ENCODE measurements around the gene PTPRN2.

DNA sequence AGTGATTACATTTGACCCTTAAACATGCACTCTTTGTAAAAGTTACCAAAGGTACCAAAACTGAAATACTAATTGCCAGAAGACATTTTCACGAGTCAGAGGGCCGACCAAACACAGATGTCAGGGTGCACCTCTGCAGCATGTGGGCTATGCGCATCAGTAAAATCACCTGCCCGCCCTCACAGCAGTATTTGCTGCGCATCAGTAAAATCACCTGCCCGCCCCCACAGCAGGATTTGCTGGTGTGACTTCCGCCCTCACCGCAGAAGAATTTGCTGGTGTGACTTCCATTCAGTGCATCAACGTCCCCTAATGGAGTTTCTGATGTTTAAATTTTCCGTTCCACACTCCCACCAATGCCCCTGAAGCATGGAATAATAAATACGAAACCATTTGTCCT, 202.9 kb downstream of the PTPRN2 start:
- TF ChIP-seq ZNF780A (CRISPR knock-in tag; IDR thresholded peaks at IDR 0.05) (no peak), ZNF274 (IDR thresholded peaks at IDR 0.05; ENCODE audit: borderline replicate concordance, low read depth, low read length) (no peak), POLR3A (IDR thresholded peaks at IDR 0.05; ENCODE audit: borderline replicate concordance, extremely low read depth, insufficient read depth, insufficient read length) (no peak), NFIC (IDR thresholded peaks at IDR 0.05) (no peak), BRCA1 (IDR thresholded peaks at IDR 0.05) (no peak), BRCA1 (CRISPR knock-in tag; IDR thresholded peaks at IDR 0.05) (no peak), YY1 (IDR thresholded peaks at IDR 0.05; ENCODE audit: borderline replicate concordance in 1 of 3, control insufficient read depth in 1 of 3, extremely low read depth in 1 of 3, insufficient read depth in 3 of 3, insufficient read length in 1 of 3, insufficient replicate concordance in 2 of 3, low read depth in 1 of 3, low read length in 2 of 3) (no peak), TARDBP (IDR thresholded peaks at IDR 0.05) (no peak)
- TF ChIP-seq, protein P1, sequence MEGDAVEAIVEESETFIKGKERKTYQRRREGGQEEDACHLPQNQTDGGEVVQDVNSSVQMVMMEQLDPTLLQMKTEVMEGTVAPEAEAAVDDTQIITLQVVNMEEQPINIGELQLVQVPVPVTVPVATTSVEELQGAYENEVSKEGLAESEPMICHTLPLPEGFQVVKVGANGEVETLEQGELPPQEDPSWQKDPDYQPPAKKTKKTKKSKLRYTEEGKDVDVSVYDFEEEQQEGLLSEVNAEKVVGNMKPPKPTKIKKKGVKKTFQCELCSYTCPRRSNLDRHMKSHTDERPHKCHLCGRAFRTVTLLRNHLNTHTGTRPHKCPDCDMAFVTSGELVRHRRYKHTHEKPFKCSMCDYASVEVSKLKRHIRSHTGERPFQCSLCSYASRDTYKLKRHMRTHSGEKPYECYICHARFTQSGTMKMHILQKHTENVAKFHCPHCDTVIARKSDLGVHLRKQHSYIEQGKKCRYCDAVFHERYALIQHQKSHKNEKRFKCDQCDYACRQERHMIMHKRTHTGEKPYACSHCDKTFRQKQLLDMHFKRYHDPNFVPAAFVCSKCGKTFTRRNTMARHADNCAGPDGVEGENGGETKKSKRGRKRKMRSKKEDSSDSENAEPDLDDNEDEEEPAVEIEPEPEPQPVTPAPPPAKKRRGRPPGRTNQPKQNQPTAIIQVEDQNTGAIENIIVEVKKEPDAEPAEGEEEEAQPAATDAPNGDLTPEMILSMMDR (IDR thresholded peaks at IDR 0.05 in 2 of 3, conservative IDR thresholded peaks at IDR 0.05 in 1 of 3; ENCODE audit: insufficient read depth in 2 of 3, low read depth in 1 of 3, low read length in 3 of 3) = no peak
- TF ChIP-seq, protein P2, sequence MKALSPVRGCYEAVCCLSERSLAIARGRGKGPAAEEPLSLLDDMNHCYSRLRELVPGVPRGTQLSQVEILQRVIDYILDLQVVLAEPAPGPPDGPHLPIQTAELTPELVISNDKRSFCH (CRISPR knock-in tag; IDR thresholded peaks at IDR 0.05) = no peak
- TF ChIP-seq, protein P2 (tag; IDR thresholded peaks at IDR 0.05) = no peak
- TF ChIP-seq, protein P3, sequence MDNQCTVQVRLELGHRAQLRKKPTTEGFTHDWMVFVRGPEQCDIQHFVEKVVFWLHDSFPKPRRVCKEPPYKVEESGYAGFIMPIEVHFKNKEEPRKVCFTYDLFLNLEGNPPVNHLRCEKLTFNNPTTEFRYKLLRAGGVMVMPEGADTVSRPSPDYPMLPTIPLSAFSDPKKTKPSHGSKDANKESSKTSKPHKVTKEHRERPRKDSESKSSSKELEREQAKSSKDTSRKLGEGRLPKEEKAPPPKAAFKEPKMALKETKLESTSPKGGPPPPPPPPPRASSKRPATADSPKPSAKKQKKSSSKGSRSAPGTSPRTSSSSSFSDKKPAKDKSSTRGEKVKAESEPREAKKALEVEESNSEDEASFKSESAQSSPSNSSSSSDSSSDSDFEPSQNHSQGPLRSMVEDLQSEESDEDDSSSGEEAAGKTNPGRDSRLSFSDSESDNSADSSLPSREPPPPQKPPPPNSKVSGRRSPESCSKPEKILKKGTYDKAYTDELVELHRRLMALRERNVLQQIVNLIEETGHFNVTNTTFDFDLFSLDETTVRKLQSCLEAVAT (IDR thresholded peaks at IDR 0.05) = no peak
- TF ChIP-seq, protein P4, sequence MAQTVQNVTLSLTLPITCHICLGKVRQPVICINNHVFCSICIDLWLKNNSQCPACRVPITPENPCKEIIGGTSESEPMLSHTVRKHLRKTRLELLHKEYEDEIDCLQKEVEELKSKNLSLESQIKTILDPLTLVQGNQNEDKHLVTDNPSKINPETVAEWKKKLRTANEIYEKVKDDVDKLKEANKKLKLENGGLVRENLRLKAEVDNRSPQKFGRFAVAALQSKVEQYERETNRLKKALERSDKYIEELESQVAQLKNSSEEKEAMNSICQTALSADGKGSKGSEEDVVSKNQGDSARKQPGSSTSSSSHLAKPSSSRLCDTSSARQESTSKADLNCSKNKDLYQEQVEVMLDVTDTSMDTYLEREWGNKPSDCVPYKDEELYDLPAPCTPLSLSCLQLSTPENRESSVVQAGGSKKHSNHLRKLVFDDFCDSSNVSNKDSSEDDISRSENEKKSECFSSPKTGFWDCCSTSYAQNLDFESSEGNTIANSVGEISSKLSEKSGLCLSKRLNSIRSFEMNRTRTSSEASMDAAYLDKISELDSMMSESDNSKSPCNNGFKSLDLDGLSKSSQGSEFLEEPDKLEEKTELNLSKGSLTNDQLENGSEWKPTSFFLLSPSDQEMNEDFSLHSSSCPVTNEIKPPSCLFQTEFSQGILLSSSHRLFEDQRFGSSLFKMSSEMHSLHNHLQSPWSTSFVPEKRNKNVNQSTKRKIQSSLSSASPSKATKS (CRISPR knock-in tag; IDR thresholded peaks at IDR 0.05) = no peak
- TF ChIP-seq, protein P5, sequence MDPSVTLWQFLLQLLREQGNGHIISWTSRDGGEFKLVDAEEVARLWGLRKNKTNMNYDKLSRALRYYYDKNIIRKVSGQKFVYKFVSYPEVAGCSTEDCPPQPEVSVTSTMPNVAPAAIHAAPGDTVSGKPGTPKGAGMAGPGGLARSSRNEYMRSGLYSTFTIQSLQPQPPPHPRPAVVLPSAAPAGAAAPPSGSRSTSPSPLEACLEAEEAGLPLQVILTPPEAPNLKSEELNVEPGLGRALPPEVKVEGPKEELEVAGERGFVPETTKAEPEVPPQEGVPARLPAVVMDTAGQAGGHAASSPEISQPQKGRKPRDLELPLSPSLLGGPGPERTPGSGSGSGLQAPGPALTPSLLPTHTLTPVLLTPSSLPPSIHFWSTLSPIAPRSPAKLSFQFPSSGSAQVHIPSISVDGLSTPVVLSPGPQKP (CRISPR knock-in tag; IDR thresholded peaks at IDR 0.05) = no peak
- TF ChIP-seq, protein P6, sequence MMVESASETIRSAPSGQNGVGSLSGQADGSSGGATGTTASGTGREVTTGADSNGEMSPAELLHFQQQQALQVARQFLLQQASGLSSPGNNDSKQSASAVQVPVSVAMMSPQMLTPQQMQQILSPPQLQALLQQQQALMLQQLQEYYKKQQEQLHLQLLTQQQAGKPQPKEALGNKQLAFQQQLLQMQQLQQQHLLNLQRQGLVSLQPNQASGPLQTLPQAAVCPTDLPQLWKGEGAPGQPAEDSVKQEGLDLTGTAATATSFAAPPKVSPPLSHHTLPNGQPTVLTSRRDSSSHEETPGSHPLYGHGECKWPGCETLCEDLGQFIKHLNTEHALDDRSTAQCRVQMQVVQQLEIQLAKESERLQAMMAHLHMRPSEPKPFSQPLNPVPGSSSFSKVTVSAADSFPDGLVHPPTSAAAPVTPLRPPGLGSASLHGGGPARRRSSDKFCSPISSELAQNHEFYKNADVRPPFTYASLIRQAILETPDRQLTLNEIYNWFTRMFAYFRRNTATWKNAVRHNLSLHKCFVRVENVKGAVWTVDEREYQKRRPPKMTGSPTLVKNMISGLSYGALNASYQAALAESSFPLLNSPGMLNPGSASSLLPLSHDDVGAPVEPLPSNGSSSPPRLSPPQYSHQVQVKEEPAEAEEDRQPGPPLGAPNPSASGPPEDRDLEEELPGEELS (CRISPR knock-in tag; IDR thresholded peaks at IDR 0.05; ENCODE audit: borderline replicate concordance) = no peak
- TF ChIP-seq, protein P7, sequence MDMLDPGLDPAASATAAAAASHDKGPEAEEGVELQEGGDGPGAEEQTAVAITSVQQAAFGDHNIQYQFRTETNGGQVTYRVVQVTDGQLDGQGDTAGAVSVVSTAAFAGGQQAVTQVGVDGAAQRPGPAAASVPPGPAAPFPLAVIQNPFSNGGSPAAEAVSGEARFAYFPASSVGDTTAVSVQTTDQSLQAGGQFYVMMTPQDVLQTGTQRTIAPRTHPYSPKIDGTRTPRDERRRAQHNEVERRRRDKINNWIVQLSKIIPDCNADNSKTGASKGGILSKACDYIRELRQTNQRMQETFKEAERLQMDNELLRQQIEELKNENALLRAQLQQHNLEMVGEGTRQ (CRISPR knock-in tag; IDR thresholded peaks at IDR 0.05) = no peak
